C4-2B (cell line): ENCODE results near the gene CNTNAP5.

Experiments used
- H3K27ac ChIP-seq: fragments of 450-650 bp; 2 replicates; pipeline ENCODE4 v1.5.1; 2017
- CTCF ChIP-seq: fragments of 450-650 bp; conservative IDR thresholded peaks from 2 replicates; pipeline ENCODE4 v1.5.1; 2017; ENCODE audit warnings: mild to moderate bottlenecking
- ZFX ChIP-seq: fragments of 450-650 bp; IDR thresholded peaks from 2 replicates; pipeline ENCODE4 v1.6.1; 2017

Gene CNTNAP5

GRCh38 chr2:124921191-124921590, 896.1 kb downstream of the CNTNAP5 start:
- no peak for TF ChIP-seq ZFX
- no peak for TF ChIP-seq CTCF
- no peak overlapping the region for H3K27ac ChIP-seq

- TF ChIP-seq CTCF (no peak), ZFX (no peak)
- H3K27ac ChIP-seq, result no peak overlapping the region
These were observed 898.0 kb downstream of the CNTNAP5 start for GRCh38 chr2:124923097-124923496.

- H3K27ac ChIP-seq, result no peak overlapping the region
- TF ChIP-seq CTCF (no peak), ZFX (no peak)
These were observed 908.8 kb downstream of the CNTNAP5 start for GRCh38 chr2:124933883-124934282.

- H3K27ac ChIP-seq, result no peak overlapping the region
- TF ChIP-seq ZFX (no peak), CTCF (no peak)
These were observed 928.8 kb downstream of the CNTNAP5 start for GRCh38 chr2:124953921-124954320.

- TF ChIP-seq ZFX (no peak), CTCF (no peak)
- no peak overlapping the region for H3K27ac ChIP-seq
These were observed 934.5 kb downstream of the CNTNAP5 start for GRCh38 chr2:124959581-124959980.

- TF ChIP-seq CTCF (no peak), ZFX (no peak)
- H3K27ac ChIP-seq, result no peak overlapping the region
These were observed 936.0 kb downstream of the CNTNAP5 start for GRCh38 chr2:124961132-124961531.
